ENCODE results near the gene DENND1A. TPM values are rescaled to one million over a fixed set of nuclear protein-coding genes. Genes with fewer than 3 reads are reported as not detected.
A peak's percentile ranks its signal among the peaks of the same experiment; 100 is the strongest.
"Not testable (repeated sequence)": the region's sequence is repeated elsewhere in the genome, so short reads cannot be mapped to it uniquely, and the experiment has no call there.

Gene DENND1A
- total and polyA plus RNA-seq, 4 donors: 13.4 to 30.5 (median 28.3) TPM

- DNase-seq (ENCODE audit: low read depth in 4 of 6, low spot score in 6 of 6); H3K27ac ChIP-seq (ENCODE audit: low read depth, low read length); H3K4me3 ChIP-seq (ENCODE audit: low read depth, low read length); H3K9me3 ChIP-seq (ENCODE audit: control insufficient read depth, insufficient read depth, low read length); H3K27me3 ChIP-seq (ENCODE audit: control insufficient read depth, insufficient read depth, low read length); H3K36me3 ChIP-seq (ENCODE audit: control insufficient read depth, insufficient read depth, low read length); H3K4me1 ChIP-seq (ENCODE audit: control insufficient read depth, insufficient read depth, low read length): not testable (repeated sequence)
- WGBS (ENCODE audit: insufficient coverage): no CpG with 5 or more reads among the region's 5 CpGs
These were observed 114.1 kb downstream of the DENND1A start for GRCh38 chr9:123815856-123816255.

- H3K27ac ChIP-seq (ENCODE audit: low read depth, low read length): no peak overlapping the region
- H3K4me3 ChIP-seq (ENCODE audit: low read depth, low read length): no peak overlapping the region
- no peak for DNase-seq (ENCODE audit: low read depth in 4 of 6, low spot score in 6 of 6)
- H3K27me3 ChIP-seq (ENCODE audit: control insufficient read depth, insufficient read depth, low read length): no peaks in the 10 kb centered on the region
- no peaks in the 10 kb centered on the region for H3K9me3 ChIP-seq (ENCODE audit: control insufficient read depth, insufficient read depth, low read length)
- WGBS (ENCODE audit: insufficient coverage): no CpG with 5 or more reads among the region's 1 CpG
- no peaks in the 10 kb centered on the region for H3K36me3 ChIP-seq (ENCODE audit: control insufficient read depth, insufficient read depth, low read length)
- H3K4me1 ChIP-seq (ENCODE audit: control insufficient read depth, insufficient read depth, low read length): no peaks in the 10 kb centered on the region
These were observed 115.4 kb downstream of the DENND1A start for GRCh38 chr9:123814496-123814895.

GRCh38 chr9:123812984-123813383 lies 116.9 kb downstream of the DENND1A start:
- Histone ChIP-seq H3K27me3 (ENCODE audit: control insufficient read depth, insufficient read depth, low read length) (no peaks in the 10 kb centered on the region), H3K36me3 (ENCODE audit: control insufficient read depth, insufficient read depth, low read length) (no peaks in the 10 kb centered on the region), H3K27ac (ENCODE audit: low read depth, low read length) (no peak overlapping the region), H3K4me3 (ENCODE audit: low read depth, low read length) (no peak overlapping the region), H3K9me3 (ENCODE audit: control insufficient read depth, insufficient read depth, low read length) (no peaks in the 10 kb centered on the region), H3K4me1 (ENCODE audit: control insufficient read depth, insufficient read depth, low read length) (no peaks in the 10 kb centered on the region)
- DNase-seq (ENCODE audit: low read depth in 4 of 6, low spot score in 6 of 6): no peak
- 100% methylated on average over 1 of the region's 3 CpGs for WGBS (ENCODE audit: insufficient coverage)

DNA sequence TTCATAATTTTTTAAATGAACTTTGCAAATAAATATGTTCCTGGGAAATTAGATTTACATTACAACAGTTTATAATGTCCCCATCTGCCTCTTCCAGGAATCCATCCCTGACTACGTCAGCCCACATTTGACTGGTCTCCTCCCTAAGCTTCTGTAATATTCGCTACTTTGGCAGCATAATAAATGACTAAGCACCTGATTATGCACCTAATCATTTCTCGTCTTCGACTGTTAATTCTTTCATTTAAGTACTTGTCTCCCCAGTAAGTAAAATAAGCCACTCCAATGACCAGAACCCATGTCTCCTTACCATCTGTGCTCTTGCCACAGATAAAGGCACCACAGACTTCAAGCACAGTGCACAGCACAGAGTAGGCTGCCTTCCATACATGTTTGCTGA lies 122.7 kb downstream of the DENND1A start:
- 89% methylated on average over 4 of the region's 4 CpGs for WGBS (ENCODE audit: insufficient coverage)
- H3K36me3 ChIP-seq (ENCODE audit: control insufficient read depth, insufficient read depth, low read length): no peaks in the 10 kb centered on the region
- DNase-seq (ENCODE audit: low read depth in 4 of 6, low spot score in 6 of 6): no peak
- H3K9me3 ChIP-seq (ENCODE audit: control insufficient read depth, insufficient read depth, low read length): no peaks in the 10 kb centered on the region
- H3K27ac ChIP-seq (ENCODE audit: low read depth, low read length): no peak overlapping the region
- H3K4me1 ChIP-seq (ENCODE audit: control insufficient read depth, insufficient read depth, low read length): no peaks in the 10 kb centered on the region
- no peaks in the 10 kb centered on the region for H3K27me3 ChIP-seq (ENCODE audit: control insufficient read depth, insufficient read depth, low read length)
- no peak overlapping the region for H3K4me3 ChIP-seq (ENCODE audit: low read depth, low read length)

- Histone ChIP-seq H3K4me3 (ENCODE audit: low read depth, low read length) (no peak overlapping the region), H3K36me3 (ENCODE audit: control insufficient read depth, insufficient read depth, low read length) (no peaks in the 10 kb centered on the region), H3K4me1 (ENCODE audit: control insufficient read depth, insufficient read depth, low read length) (no peaks in the 10 kb centered on the region), H3K9me3 (ENCODE audit: control insufficient read depth, insufficient read depth, low read length) (no peaks in the 10 kb centered on the region), H3K27ac (ENCODE audit: low read depth, low read length) (no peak overlapping the region), H3K27me3 (ENCODE audit: control insufficient read depth, insufficient read depth, low read length) (no peaks in the 10 kb centered on the region)
- DNase-seq (ENCODE audit: low read depth in 4 of 6, low spot score in 6 of 6): no peak
These were observed 123.1 kb downstream of the DENND1A start for GRCh38 chr9:123806829-123807228.

- no CpG with 5 or more reads among the region's 1 CpG for WGBS (ENCODE audit: insufficient coverage)
- no peaks in the 10 kb centered on the region for H3K27me3 ChIP-seq (ENCODE audit: control insufficient read depth, insufficient read depth, low read length)
These were observed 131.7 kb downstream of the DENND1A start for GRCh38 chr9:123798195-123798594.

GRCh38 chr9:123796618-123797484 lies 133.1 kb downstream of the DENND1A start:
- DNase-seq (ENCODE audit: low read depth in 4 of 6, low spot score in 6 of 6): no peak
- WGBS (ENCODE audit: insufficient coverage): 83% methylated on average over 2 of the region's 7 CpGs

More at GRCh38 chr9:123798195-123798594, 131.7 kb downstream of the DENND1A start:
- H3K4me1 ChIP-seq (ENCODE audit: control insufficient read depth, insufficient read depth, low read length): no peaks in the 10 kb centered on the region
- H3K27ac ChIP-seq (ENCODE audit: low read depth, low read length): no peak overlapping the region
- no peaks in the 10 kb centered on the region for H3K36me3 ChIP-seq (ENCODE audit: control insufficient read depth, insufficient read depth, low read length)
- DNase-seq (ENCODE audit: low read depth in 4 of 6, low spot score in 6 of 6): peak in 2 of 6 donors; percentile 15 to 54
- H3K4me3 ChIP-seq (ENCODE audit: low read depth, low read length): no peak overlapping the region
- no peaks in the 10 kb centered on the region for H3K9me3 ChIP-seq (ENCODE audit: control insufficient read depth, insufficient read depth, low read length)

DNA sequence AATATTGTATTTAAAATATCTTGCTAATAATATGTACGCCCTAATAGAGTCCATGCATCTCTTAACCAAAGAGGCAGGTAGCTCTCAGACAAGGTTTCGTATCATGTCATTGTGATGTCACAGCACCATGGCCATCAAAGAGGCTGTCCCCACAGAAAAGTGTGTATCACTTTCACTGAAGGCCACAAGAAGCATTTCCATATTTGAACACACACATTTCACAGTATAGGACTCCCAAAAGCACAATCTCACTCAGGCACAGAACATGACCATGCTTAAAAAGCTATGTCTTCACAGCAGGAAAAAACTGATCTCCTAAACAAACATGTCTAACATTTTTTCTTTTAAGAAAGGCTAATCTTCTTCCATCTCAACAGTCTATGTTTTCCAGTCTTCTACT lies 133.8 kb downstream of the DENND1A start:
- Histone ChIP-seq H3K4me1 (ENCODE audit: control insufficient read depth, insufficient read depth, low read length) (no peaks in the 10 kb centered on the region), H3K27ac (ENCODE audit: low read depth, low read length) (no peak overlapping the region), H3K27me3 (ENCODE audit: control insufficient read depth, insufficient read depth, low read length) (no peaks in the 10 kb centered on the region), H3K36me3 (ENCODE audit: control insufficient read depth, insufficient read depth, low read length) (no peaks in the 10 kb centered on the region), H3K4me3 (ENCODE audit: low read depth, low read length) (no peak overlapping the region), H3K9me3 (ENCODE audit: control insufficient read depth, insufficient read depth, low read length) (no peaks in the 10 kb centered on the region)
- no peak for DNase-seq (ENCODE audit: low read depth in 4 of 6, low spot score in 6 of 6)
- 90% methylated on average over 2 of the region's 2 CpGs for WGBS (ENCODE audit: insufficient coverage)

More at GRCh38 chr9:123796618-123797484, 133.1 kb downstream of the DENND1A start:
- H3K27ac ChIP-seq (ENCODE audit: low read depth, low read length): no peak overlapping the region
- H3K4me1 ChIP-seq (ENCODE audit: control insufficient read depth, insufficient read depth, low read length): no peaks in the 10 kb centered on the region
- no peaks in the 10 kb centered on the region for H3K9me3 ChIP-seq (ENCODE audit: control insufficient read depth, insufficient read depth, low read length)
- no peaks in the 10 kb centered on the region for H3K27me3 ChIP-seq (ENCODE audit: control insufficient read depth, insufficient read depth, low read length)
- H3K36me3 ChIP-seq (ENCODE audit: control insufficient read depth, insufficient read depth, low read length): no peaks in the 10 kb centered on the region
- no peak overlapping the region for H3K4me3 ChIP-seq (ENCODE audit: low read depth, low read length)

DNA sequence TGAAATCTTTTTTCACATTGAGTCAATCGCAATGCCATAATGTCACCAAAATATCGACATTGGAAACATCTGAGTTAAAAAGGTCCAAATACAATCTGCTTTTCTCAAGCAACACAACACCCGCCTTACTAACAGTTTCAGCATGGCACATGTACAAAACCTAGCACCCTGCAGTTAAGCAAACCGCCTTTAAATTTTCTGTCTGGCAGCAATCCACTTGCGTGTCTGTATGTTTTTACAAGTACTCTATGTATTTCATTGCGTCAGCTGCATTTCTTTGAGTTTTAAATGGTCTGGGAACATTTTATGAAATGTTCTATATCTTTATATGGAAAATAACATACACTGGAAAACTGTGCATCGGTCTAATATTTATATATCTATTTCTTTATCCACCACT lies 134.6 kb downstream of the DENND1A start:
- no peaks in the 10 kb centered on the region for H3K9me3 ChIP-seq (ENCODE audit: control insufficient read depth, insufficient read depth, low read length)
- H3K4me3 ChIP-seq (ENCODE audit: low read depth, low read length): no peak overlapping the region
- H3K27ac ChIP-seq (ENCODE audit: low read depth, low read length): no peak overlapping the region
- H3K36me3 ChIP-seq (ENCODE audit: control insufficient read depth, insufficient read depth, low read length): no peaks in the 10 kb centered on the region
- peak in 1 of 6 donors; percentile 88 for DNase-seq (ENCODE audit: low read depth in 4 of 6, low spot score in 6 of 6)
- no peaks in the 10 kb centered on the region for H3K4me1 ChIP-seq (ENCODE audit: control insufficient read depth, insufficient read depth, low read length)
- H3K27me3 ChIP-seq (ENCODE audit: control insufficient read depth, insufficient read depth, low read length): no peaks in the 10 kb centered on the region
- WGBS (ENCODE audit: insufficient coverage): 94% methylated on average over 2 of the region's 7 CpGs

- Histone ChIP-seq H3K27me3 (ENCODE audit: control insufficient read depth, insufficient read depth, low read length) (no peaks in the 10 kb centered on the region), H3K27ac (ENCODE audit: low read depth, low read length) (no peak overlapping the region), H3K4me1 (ENCODE audit: control insufficient read depth, insufficient read depth, low read length) (no peaks in the 10 kb centered on the region), H3K36me3 (ENCODE audit: control insufficient read depth, insufficient read depth, low read length) (no peaks in the 10 kb centered on the region), H3K9me3 (ENCODE audit: control insufficient read depth, insufficient read depth, low read length) (no peaks in the 10 kb centered on the region), H3K4me3 (ENCODE audit: low read depth, low read length) (no peak overlapping the region)
- no peak for DNase-seq (ENCODE audit: low read depth in 4 of 6, low spot score in 6 of 6)
- no CpG with 5 or more reads among the region's 4 CpGs for WGBS (ENCODE audit: insufficient coverage)
These were observed 137.4 kb downstream of the DENND1A start for GRCh38 chr9:123792501-123792900.

Measured in spinal cord (tissue), 10 donors.